Keratinocyte (primary cell): ENCODE measurements around the gene SPTBN1. TPM values are rescaled to one million over a fixed set of nuclear protein-coding genes. Genes with fewer than 3 reads are reported as not detected.

Experiments used
- DNase-seq: peaks from one replicate; pipeline ENCODE4 v3.0.0-alpha.2; 2011; ENCODE audit warnings: low read depth, missing footprints, low spot score
- FAIRE-seq: peaks from 2 replicates; lab custom pipeline; 2011; peaks lifted over from hg19 to GRCh38; lab: Jason Lieb, UNC
- H2AFZ ChIP-seq: 2 replicates; pipeline ENCODE4 v1.6.0; 2012; ENCODE audit warnings: low read length, control low read depth, inconsistent platforms; ENCODE audit not compliant: control insufficient read depth
- H3K27ac ChIP-seq: 2 replicates; pipeline ENCODE4 v1.5.1; 2011; ENCODE audit warnings: low read length; ENCODE audit not compliant: control insufficient read depth, insufficient read depth
- H3K27me3 ChIP-seq: 3 replicates; pipeline ENCODE4 v1.6.0; 2011; ENCODE audit warnings: low read length; ENCODE audit not compliant: control insufficient read depth, insufficient read depth; ENCODE audit errors: extremely low read depth
- H3K36me3 ChIP-seq, 2 experiments: 2 replicates in 1 of 2; 3 replicates in 1 of 2; pipeline ENCODE4 v1.5.1; 2011; ENCODE audit warnings: low read length in 2 of 2, mild to moderate bottlenecking in 1 of 2; ENCODE audit not compliant: control insufficient read depth in 2 of 2, insufficient read depth in 2 of 2; ENCODE audit errors: extremely low read depth in 1 of 2
- H3K4me1 ChIP-seq: 3 replicates; pipeline ENCODE4 v1.5.1; 2011; ENCODE audit warnings: low read length; ENCODE audit not compliant: control insufficient read depth, insufficient read depth; ENCODE audit errors: extremely low read depth
- H3K4me2 ChIP-seq: 3 replicates; pipeline ENCODE4 v1.6.0; 2011; ENCODE audit warnings: low read depth, low read length; ENCODE audit not compliant: control insufficient read depth, insufficient read depth; ENCODE audit errors: extremely low read depth
- H3K4me3 ChIP-seq, 3 experiments: fragments of 200-600 bp in 1 of 3; sonication (generic) in 1 of 3; 2 replicates in 2 of 3; 3 replicates in 1 of 3; pipeline ENCODE4 v1.5.1; 2011 to 2016; ENCODE audit warnings: low read length in 3 of 3, mild to moderate bottlenecking in 3 of 3, control low read depth in 2 of 3, inconsistent platforms in 1 of 3, low read depth in 1 of 3, mixed read lengths in 1 of 3, mixed run types in 1 of 3, moderate library complexity in 1 of 3; ENCODE audit not compliant: control insufficient read depth in 2 of 3, insufficient read depth in 2 of 3; ENCODE audit errors: extremely low read depth in 1 of 3
- H3K79me2 ChIP-seq: 2 replicates; pipeline ENCODE4 v1.6.0; 2012; ENCODE audit warnings: low read length; ENCODE audit not compliant: control insufficient read depth, insufficient read depth
- H3K9ac ChIP-seq: 3 replicates; pipeline ENCODE4 v1.6.0; 2011; ENCODE audit warnings: low read length; ENCODE audit not compliant: control insufficient read depth, insufficient read depth; ENCODE audit errors: extremely low read depth
- H3K9me1 ChIP-seq: 3 replicates; pipeline ENCODE4 v1.6.0; 2011; ENCODE audit warnings: low read length; ENCODE audit not compliant: control insufficient read depth, insufficient read depth; ENCODE audit errors: extremely low read depth
- H3K9me3 ChIP-seq: 2 replicates; pipeline ENCODE4 v1.5.1; 2012; ENCODE audit warnings: low read depth, low read length; ENCODE audit not compliant: control insufficient read depth
- H4K20me1 ChIP-seq: 3 replicates; pipeline ENCODE4 v1.6.0; 2011; ENCODE audit warnings: low read length; ENCODE audit not compliant: control insufficient read depth, insufficient read depth; ENCODE audit errors: extremely low read depth
- CTCF ChIP-seq, 3 experiments: IDR thresholded peaks in 1 of 3; conservative IDR thresholded peaks in 1 of 3; optimal IDR thresholded peaks in 1 of 3; 2 replicates in 2 of 3; 3 replicates in 1 of 3; pipeline versions ENCODE3 to v1.5.1; 2011; ENCODE audit warnings: low read length in 3 of 3, mild to moderate bottlenecking in 3 of 3, moderate library complexity in 2 of 3, control low read depth in 1 of 3, inconsistent platforms in 1 of 3; ENCODE audit not compliant: insufficient read depth in 2 of 3; ENCODE audit errors: extremely low read depth in 1 of 3
- EZH2 ChIP-seq: IDR thresholded peaks from one replicate; pipeline ENCODE4 v1.6.1; 2012; ENCODE audit warnings: inconsistent platforms, mild to moderate bottlenecking, low read length, moderate library complexity
- dilution Hi-C: fragments of 300-500 bp; cut with MboI; formaldehyde crosslinking; loops from one replicate; pipeline ENCODE4 v1.7.0; 2020; ENCODE audit warnings: low sequenced_read_pairs; ENCODE audit not compliant: extremely low pct_ligation_motif_present
- polyA plus RNA-seq, 5 experiments: library from polyadenylated mRNA; depleted of rRNA in 3 of 5; stranded (reverse) in 3 of 5; stranded (forward) in 1 of 5; unstranded in 1 of 5; fragments of >200 nt; gene quantifications; 1 replicate in 1 of 5; 2 replicates in 3 of 5; 3 replicates in 1 of 5; pipeline versions ENCODE4 v1.2.1 to v1.2.3, GENCODE V29; 2011 to 2012; ENCODE audit warnings: missing spikeins in 2 of 5, low read depth in 1 of 5, low replicate concordance in 1 of 5

Gene SPTBN1
- polyA plus RNA-seq, 1 donor (not counting 4 experiments of a cell fraction or from before 2014, with no cell fraction given) = 40.0 TPM

DNA sequence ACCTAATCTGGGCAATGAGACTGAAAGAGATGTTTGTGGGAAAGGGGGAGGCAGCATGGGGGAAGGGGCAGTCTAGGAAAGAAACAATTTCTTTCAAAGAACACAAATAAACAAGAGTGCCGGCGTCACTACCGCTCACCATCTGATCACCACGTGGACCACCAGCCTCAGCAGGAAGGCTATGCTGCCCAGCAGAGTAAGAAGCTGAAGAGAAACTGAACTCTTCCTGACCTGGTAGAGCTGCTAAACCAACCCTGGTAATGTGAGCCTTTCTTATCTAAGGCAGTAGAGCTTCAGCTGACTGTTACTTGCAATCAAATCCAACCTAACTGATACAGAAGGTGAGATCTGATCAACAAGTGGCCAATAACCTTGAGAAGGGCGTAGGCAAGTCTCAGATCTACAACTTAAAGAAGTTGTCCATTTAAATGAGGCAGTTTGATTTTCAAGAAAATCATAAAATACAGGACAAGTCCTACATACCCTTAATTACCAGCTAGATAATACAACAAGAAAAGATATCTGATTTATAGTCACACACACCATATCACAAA, 44.2 kb upstream of the SPTBN1 start:
- no peak for TF ChIP-seq CTCF (optimal IDR thresholded peaks at IDR 0.05 in 1 of 3, IDR thresholded peaks at IDR 0.05 in 1 of 3, conservative IDR thresholded peaks at IDR 0.05 in 1 of 3; ENCODE audit: extremely low read depth in 1 of 3, insufficient read depth in 2 of 3, low read length in 3 of 3)
- TF ChIP-seq EZH2 = no peak
- no peak for FAIRE-seq
- H3K79me2 ChIP-seq = no peaks in the 10 kb centered on the region

GRCh38 chr2:54416166-54416813, 39.8 kb upstream of the SPTBN1 start:
- FAIRE-seq = peak; percentile 88
- Histone ChIP-seq H3K4me2 (peak overlapping the region; percentile 73), H3K9ac (no peak overlapping the region), H4K20me1 (no peaks in the 10 kb centered on the region), H3K36me3 (no peaks in the 10 kb centered on the region), H3K27me3 (no peaks in the 10 kb centered on the region), H3K9me3 (no peaks in the 10 kb centered on the region), H3K4me1 (peaks cover 16% of the 10 kb centered on the region), H3K4me3 (peak overlapping the region in 2 of 3 experiments; percentile 21 to 41), H3K27ac (peak overlapping the region; percentile 57), H3K79me2 (no peaks in the 10 kb centered on the region), H2AFZ (peak overlapping the region; percentile 93), H3K9me1 (no peaks in the 10 kb centered on the region)
- no peak for DNase-seq
- TF ChIP-seq EZH2 (no peak), CTCF (optimal IDR thresholded peaks at IDR 0.05 in 1 of 3, IDR thresholded peaks at IDR 0.05 in 1 of 3, conservative IDR thresholded peaks at IDR 0.05 in 1 of 3; ENCODE audit: extremely low read depth in 1 of 3, insufficient read depth in 2 of 3, low read length in 3 of 3) (no peak)
- dilution Hi-C loops = no loop called here

More for the DNA sequence above, 44.2 kb upstream of the SPTBN1 start:
- Histone ChIP-seq H3K27ac (no peak overlapping the region), H3K4me3 (no peak overlapping the region), H3K36me3 (no peaks in the 10 kb centered on the region), H2AFZ (no peak overlapping the region), H3K9me3 (no peaks in the 10 kb centered on the region), H3K4me1 (peaks cover 15% of the 10 kb centered on the region), H4K20me1 (no peaks in the 10 kb centered on the region), H3K27me3 (no peaks in the 10 kb centered on the region), H3K9me1 (no peaks in the 10 kb centered on the region), H3K9ac (no peak overlapping the region), H3K4me2 (no peak overlapping the region)
- dilution Hi-C loops = no loop called here
- no peak for DNase-seq
